Colonic mucosa (tissue), 4 donors: ENCODE measurements around the gene PRDM15. TPM values are rescaled to one million over a fixed set of nuclear protein-coding genes. Genes with fewer than 3 reads are reported as not detected.

ENCODE experiments used
- DNase-seq: peaks from one replicate; pipeline ENCODE4 v3.0.0-alpha.2; 2020
- H3K27ac ChIP-seq: fragments of 200-600 bp; one replicate; pipeline ENCODE4 v1.8.0; 2021
- H3K27me3 ChIP-seq: fragments of 200-600 bp; one replicate; pipeline ENCODE4 v1.8.0; 2021
- H3K36me3 ChIP-seq: fragments of 200-600 bp; one replicate; pipeline ENCODE4 v1.8.0; 2021
- H3K4me1 ChIP-seq: fragments of 200-600 bp; one replicate; pipeline ENCODE4 v1.8.0; 2021; ENCODE audit warnings: mild to moderate bottlenecking
- H3K4me3 ChIP-seq: fragments of 200-600 bp; one replicate; pipeline ENCODE4 v1.8.0; 2021
- H3K9ac ChIP-seq, 2 donors: one replicate each; pipeline ENCODE4 v1.7.0; 2013; ENCODE audit warnings: control low read depth in 2 of 2, low read depth in 2 of 2, low read length in 2 of 2
- H3K9me3 ChIP-seq: fragments of 200-600 bp; one replicate; pipeline ENCODE4 v1.8.0; 2021
- intact Hi-C: fragments of 100-400 bp; cut with DNase I; formaldehyde crosslinking; loops from one replicate; pipeline ENCODE4 v1.14.1; 2022
- total RNA-seq, 2 donors: library from RNA; stranded (reverse); fragmentation: NEBNext Ultra II Directional in 1 of 2; extraction: Animal tissue kit (Norgen Biotek cat#: 25700) in 1 of 2; gene quantifications; one replicate each; pipeline ENCODE4 v1.2.1, GENCODE V29; 2021
- TF ChIP-seq, protein P1 (sequence below): fragments of 200-600 bp; IDR thresholded peaks from one replicate; pipeline ENCODE4 v1.8.0; 2022; ENCODE audit warnings: antibody characterized with exemption, mild to moderate bottlenecking
- donor health status: healthy.
- donor health status: DM: no; HTN: no; CAD: no.
- donor health status: DM: no; HTN: no; CAD: no.

The PRDM15 gene
- total RNA-seq, 2 donors from 2014 or later = 3.2 to 6.3 TPM

DNA sequence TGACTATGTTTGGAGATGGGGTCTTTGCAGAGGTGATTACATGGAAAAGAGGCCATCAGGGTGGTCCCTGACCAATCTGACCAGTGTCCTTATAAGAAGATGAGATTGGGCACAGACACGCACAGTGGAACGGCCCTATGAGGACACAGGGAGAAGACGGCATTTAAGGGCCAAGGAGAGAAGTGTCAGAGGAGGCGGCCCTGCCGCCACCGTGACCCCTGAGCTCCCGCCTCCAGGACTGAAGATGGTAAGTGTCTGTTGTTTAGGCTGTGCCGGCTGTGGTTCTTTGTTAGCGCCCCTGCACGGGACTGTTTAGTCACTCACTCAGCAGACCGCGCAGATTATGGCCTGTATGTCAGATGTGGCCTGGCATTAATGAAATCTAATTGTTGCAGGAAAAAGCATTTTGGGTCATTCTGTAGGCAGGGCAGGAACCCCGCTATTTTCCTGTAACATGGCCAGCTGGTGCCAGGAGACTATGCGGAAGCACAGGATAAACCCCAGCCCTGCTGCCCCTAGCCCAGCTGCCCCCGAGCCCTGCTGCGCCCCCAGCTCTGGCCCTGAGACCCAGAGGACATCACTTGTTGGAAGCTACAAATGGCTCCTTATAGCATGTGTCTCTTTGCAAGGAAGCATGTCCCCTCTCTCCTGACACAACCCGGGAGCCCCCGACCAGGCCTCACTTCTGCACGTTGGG is 58.6 kb downstream of the PRDM15 start:
- Histone ChIP-seq H3K4me1 (no peaks in the 10 kb centered on the region), H3K27ac (no peak overlapping the region), H3K4me3 (no peak overlapping the region), H3K9me3 (no peaks in the 10 kb centered on the region), H3K36me3 (peaks cover under 1% of the 10 kb centered on the region), H3K9ac (no peak overlapping the region), H3K27me3 (no peaks in the 10 kb centered on the region)
- no peak for DNase-seq
- intact Hi-C loops = no loop called here
- TF ChIP-seq, protein P1, sequence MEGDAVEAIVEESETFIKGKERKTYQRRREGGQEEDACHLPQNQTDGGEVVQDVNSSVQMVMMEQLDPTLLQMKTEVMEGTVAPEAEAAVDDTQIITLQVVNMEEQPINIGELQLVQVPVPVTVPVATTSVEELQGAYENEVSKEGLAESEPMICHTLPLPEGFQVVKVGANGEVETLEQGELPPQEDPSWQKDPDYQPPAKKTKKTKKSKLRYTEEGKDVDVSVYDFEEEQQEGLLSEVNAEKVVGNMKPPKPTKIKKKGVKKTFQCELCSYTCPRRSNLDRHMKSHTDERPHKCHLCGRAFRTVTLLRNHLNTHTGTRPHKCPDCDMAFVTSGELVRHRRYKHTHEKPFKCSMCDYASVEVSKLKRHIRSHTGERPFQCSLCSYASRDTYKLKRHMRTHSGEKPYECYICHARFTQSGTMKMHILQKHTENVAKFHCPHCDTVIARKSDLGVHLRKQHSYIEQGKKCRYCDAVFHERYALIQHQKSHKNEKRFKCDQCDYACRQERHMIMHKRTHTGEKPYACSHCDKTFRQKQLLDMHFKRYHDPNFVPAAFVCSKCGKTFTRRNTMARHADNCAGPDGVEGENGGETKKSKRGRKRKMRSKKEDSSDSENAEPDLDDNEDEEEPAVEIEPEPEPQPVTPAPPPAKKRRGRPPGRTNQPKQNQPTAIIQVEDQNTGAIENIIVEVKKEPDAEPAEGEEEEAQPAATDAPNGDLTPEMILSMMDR = no peak

DNA sequence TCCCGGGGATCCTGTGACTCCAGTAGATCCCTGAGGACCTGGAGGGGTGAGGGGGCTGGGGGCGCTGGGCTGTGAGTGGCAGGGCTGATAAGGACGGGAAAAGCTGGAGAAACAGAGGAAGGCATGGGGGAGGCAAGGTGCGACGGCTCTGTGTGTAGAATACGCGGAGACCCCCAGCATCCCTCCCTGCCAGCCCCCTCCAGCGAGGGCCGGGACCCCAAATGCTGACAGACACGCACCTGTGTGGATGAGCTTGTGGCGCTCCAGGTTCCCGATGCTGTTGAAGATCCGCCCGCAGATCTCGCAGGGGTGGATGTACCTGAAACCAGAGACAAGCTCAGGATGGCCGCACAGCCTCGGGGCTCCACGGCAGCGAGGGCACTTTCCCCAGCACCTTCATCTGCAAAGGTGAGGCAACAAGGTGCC is 59.3 kb downstream of the PRDM15 start:
- intact Hi-C loops = loop anchor here (5.0 kb wide), 1 partner anchor 208 kb away; no protein-coding TSS in a partner anchor
- H3K27ac ChIP-seq = no peak overlapping the region
- no peak for DNase-seq
- H3K27me3 ChIP-seq = no peaks in the 10 kb centered on the region
- no peaks in the 10 kb centered on the region for H3K9me3 ChIP-seq
- no peak overlapping the region for H3K9ac ChIP-seq
- TF ChIP-seq, protein P1 = no peak
- peaks cover 6% of the 10 kb centered on the region for H3K36me3 ChIP-seq
- H3K4me1 ChIP-seq = no peaks in the 10 kb centered on the region
- H3K4me3 ChIP-seq = no peak overlapping the region

DNA sequence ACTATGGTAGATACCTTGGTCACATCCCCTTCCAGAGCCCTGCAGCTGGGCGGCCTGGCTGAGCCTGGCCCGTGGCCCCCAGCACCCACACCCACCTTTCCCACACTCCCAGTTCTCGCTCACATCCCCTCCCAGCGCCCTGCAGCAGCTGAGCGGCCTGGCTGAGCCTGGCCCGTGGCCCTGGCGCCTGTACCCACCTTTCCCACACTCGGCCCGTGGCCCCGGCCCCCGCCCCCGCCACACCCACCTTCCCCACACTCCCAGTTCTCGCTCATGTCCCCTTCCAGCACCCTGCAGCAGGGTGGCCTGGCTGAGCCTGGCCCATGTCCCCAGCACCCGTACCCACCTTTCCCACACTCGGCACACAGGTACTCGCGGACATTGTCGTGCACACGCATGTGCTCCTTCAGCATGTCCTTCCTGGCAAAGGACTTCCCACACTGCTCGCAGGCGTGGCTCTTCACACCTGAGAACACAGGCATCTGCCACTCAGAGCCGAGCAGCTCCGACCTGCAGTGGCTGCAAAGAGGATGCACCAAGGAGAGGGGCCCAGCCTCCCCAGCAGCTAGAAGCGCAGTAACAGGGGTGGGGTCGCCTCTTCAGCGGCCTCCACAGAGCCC is 59.8 kb downstream of the PRDM15 start:
- Histone ChIP-seq H3K27me3 (no peaks in the 10 kb centered on the region), H3K27ac (no peak overlapping the region), H3K4me1 (no peaks in the 10 kb centered on the region), H3K36me3 (peaks cover 6% of the 10 kb centered on the region), H3K4me3 (no peak overlapping the region), H3K9ac (no peak overlapping the region), H3K9me3 (no peaks in the 10 kb centered on the region)
- DNase-seq = no peak
- intact Hi-C loops = loop anchor here (5.0 kb wide), 1 partner anchor 207 kb away; no protein-coding TSS in a partner anchor
- TF ChIP-seq, protein P1 = no peak

DNA sequence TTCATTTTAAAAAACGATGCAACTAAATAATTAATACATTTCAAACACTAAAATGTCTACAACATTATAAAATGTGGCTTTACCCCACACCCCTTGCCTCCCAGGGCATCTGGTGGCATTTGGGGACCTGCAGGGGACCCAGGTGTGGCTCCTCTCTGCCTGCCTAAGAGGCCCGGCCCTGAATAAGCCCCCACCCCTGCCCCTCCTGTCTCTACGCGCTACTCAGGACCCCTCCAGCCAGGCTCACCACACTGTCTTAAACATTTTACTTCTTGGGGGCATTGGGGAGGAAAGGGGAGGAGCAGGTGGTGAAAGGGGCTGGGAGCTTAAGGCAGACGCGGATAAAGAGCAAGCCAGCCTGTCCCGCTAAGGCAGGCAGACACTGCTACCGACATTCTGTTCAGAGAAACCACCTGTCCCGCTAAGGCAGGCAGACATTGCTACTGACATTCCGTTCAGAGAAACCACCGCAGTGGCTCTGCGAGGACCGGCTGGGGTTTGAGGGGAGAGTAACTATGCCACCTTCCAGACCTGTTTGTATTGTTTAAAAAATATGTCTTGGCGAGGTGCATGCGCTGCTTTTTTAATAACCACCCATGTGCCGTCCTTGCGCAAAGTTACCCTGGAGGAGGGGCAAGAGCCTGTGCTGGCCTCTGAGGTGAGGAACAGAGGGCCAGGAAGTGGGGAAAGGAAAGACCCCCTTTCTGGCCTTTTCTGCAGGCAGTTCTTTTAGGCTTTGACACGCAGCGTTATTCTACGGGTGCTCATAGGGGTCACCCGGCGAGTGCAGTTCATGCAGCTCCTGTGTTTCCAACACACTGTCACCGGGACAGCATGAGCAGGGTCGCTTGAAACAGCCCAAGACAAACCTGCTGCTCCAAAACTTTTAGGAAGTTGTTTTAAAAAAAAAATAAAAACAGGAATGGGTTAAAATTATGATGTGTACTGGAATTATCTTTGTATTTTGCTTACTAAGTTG is 61.0 kb downstream of the PRDM15 start:
- DNase-seq = no peak
- peaks cover 6% of the 10 kb centered on the region for H3K36me3 ChIP-seq
- TF ChIP-seq, protein P1 = no peak

DNA sequence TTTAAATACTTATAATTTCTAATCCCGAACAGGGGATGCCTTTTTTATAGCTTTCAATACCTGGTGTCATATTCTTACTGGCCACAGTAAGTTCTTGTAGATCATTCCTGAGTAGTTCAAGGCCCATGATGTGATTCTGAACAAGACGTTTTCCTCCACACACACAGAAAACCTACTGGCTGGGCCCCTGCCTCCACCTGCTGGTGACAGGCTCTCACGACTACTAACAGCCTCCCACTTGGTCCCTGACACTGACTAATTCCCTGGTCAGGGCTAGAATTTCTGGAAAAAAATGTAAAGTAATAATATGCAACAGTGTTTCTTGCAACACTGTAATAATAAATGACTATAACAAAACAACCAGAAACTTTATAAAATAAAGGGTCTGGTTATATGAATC is 61.9 kb downstream of the PRDM15 start:
- peak; percentile 57 for DNase-seq
- no peak overlapping the region for H3K9ac ChIP-seq
- H3K36me3 ChIP-seq = peaks cover 6% of the 10 kb centered on the region
- TF ChIP-seq, protein P1 = peak; percentile 47
- H3K9me3 ChIP-seq = no peaks in the 10 kb centered on the region
- H3K27me3 ChIP-seq = no peaks in the 10 kb centered on the region
- no peaks in the 10 kb centered on the region for H3K4me1 ChIP-seq
- H3K27ac ChIP-seq = no peak overlapping the region
- intact Hi-C loops = loop anchor here (2.0 to 5.0 kb wide), 2 partner anchors 205 to 300 kb away; no protein-coding TSS in a partner anchor
- no peak overlapping the region for H3K4me3 ChIP-seq

More for the DNA sequence above, 61.0 kb downstream of the PRDM15 start:
- no peaks in the 10 kb centered on the region for H3K4me1 ChIP-seq
- intact Hi-C loops = loop anchor here (2.0 to 5.0 kb wide), 2 partner anchors 206 to 299 kb away; no protein-coding TSS in a partner anchor
- no peak overlapping the region for H3K27ac ChIP-seq
- H3K9me3 ChIP-seq = no peaks in the 10 kb centered on the region
- H3K9ac ChIP-seq = no peak overlapping the region
- H3K4me3 ChIP-seq = no peak overlapping the region
- no peaks in the 10 kb centered on the region for H3K27me3 ChIP-seq
